GM12801 (cell line): ENCODE measurements around the gene SLC10A6.

Source experiments
- TF ChIP-seq, protein P1 (sequence below): IDR thresholded peaks from one replicate; pipeline ENCODE4 v1.5.1; 2011; ENCODE audit warnings: control low read depth; ENCODE audit not compliant: insufficient read length; ENCODE audit errors: extremely low read depth

SLC10A6 gene

DNA sequence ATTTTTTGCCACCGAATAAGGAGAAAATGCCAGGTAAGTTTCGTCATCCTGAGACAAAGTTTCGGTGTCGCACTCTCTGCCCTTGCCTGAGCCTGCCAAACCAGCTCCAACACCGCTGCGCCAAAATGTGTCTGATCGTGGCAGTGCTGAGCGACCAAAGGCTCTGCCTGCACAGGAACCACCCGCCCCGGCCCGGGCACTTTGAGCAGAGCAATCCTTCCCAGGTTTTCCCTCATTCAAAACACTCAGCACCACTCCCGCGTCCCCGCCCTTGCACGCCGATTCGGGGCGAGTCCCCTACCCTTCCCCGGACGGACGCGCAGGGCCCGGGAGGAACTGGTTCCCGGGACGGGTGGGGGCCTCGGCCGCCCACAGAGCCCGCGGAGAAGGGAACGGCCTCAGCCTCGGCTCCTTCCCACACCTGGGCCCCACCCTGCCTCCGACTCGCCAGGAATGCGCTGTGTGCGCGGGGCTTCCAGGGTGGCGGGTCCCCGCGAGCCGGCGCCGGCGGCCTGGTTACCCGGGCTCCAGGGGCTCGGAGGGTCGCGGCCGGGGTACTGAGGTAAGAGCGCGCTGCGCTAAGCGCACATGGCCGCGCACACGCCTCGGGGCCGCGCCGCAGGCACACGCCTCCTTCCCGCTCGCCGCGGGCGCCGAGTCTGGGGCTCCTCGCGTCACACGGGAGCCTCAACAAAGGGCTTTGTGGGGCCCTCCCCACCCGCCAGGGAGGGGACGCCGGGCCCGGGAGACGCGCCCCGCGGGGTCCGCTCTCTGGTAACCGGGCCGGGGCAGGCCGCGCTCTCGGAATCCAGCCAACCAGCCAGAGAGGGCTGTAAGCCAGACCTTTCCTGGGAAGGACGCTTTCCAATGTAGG, 42.8 kb upstream of the SLC10A6 start, which contains the start of gene C4orf36:
Gene C4orf36, minus strand, starts transcription at position 661 of the 874 bp plus-strand sequence. CDS start 902 bp downstream, outside the sequence.
- TF ChIP-seq, protein P1, sequence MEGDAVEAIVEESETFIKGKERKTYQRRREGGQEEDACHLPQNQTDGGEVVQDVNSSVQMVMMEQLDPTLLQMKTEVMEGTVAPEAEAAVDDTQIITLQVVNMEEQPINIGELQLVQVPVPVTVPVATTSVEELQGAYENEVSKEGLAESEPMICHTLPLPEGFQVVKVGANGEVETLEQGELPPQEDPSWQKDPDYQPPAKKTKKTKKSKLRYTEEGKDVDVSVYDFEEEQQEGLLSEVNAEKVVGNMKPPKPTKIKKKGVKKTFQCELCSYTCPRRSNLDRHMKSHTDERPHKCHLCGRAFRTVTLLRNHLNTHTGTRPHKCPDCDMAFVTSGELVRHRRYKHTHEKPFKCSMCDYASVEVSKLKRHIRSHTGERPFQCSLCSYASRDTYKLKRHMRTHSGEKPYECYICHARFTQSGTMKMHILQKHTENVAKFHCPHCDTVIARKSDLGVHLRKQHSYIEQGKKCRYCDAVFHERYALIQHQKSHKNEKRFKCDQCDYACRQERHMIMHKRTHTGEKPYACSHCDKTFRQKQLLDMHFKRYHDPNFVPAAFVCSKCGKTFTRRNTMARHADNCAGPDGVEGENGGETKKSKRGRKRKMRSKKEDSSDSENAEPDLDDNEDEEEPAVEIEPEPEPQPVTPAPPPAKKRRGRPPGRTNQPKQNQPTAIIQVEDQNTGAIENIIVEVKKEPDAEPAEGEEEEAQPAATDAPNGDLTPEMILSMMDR = no peak

- TF ChIP-seq, protein P1 = no peak
Observed at GRCh38 chr4:86890790-86891189, 41.6 kb upstream of the SLC10A6 start.

DNA sequence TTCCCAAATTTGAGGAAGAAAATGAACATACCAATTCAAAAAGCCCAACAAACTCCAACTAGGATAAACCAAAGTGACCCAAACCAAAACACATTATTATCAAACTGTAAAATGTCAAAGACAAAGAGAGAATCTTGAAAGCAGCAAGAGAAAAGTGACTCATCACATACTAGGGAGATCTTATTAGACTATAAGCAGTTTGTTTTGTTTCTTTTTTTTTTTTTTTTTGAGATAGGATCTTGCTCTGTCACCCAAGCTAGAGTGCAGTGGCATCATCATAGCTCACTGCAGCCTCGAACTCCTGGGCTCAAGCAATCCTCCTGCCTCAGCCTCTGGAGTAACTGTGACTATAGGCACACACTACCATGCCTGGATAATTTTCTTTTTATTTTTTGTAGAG, 30.5 kb upstream of the SLC10A6 start:
- TF ChIP-seq, protein P1 = no peak

- TF ChIP-seq, protein P1 = no peak
Observed at GRCh38 chr4:86878640-86879039, 29.5 kb upstream of the SLC10A6 start.

GRCh38 chr4:86876894-86877685, 27.9 kb upstream of the SLC10A6 start:
- TF ChIP-seq, protein P1 = no peak

DNA sequence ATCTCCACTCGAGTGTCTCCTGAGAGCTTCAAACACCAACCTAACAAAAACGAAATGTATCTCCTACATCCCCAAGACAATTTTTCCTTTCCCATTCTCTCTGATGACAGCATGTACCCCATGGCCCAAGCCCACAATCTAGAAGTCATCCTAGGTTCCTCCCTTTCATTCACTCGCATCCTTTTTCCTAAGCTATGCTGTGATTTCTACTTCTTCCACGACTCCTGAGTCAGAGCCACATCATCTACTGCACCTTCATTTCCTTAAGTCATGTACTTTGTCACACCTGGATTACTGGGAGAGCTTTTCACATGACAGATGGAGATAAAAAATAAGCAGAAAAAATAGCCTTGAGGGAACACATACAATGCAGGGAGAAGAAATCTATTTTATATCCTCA, 23.0 kb upstream of the SLC10A6 start:
- TF ChIP-seq, protein P1 = no peak

DNA sequence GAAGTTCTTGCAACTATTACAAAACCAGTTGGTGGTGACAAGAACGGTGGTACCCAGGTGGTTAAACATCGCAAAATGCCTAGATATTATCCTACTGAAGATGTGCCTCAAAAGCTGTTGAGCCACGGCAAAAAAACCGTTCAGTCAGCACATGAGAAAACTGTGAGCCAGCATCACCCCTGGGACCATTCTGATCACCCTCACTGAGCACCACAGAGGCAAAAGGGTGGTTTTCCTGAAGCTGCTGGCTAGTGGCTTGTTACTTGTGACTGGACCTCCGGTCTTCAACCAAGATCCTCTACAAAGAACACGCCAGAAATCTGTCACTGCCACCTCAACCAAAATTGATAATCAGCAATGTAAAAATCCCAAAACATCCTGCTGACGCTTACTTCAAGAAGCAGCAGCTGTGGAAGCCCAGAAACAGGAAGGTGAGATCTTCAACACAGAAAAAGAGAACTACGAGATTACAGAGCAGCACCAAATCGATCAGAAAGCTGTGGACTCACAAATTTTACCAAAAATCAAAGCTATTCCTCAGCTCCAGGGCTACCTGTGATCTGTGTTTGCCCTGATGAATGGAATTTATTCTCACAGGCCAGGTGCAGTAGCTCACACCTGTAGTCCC, 21.4 kb upstream of the SLC10A6 start:
- TF ChIP-seq, protein P1 = no peak
